Measurements from ENCODE around the gene TOGARAM2.

TOGARAM2 gene

GRCh38 chr2:28981016-28981441 is at the start of gene TOGARAM2:
Gene TOGARAM2, plus strand, starts transcription at chr2:28981298. Its CDS starts 13,537 bp downstream, at chr2:28994835.
- no peak for DNase-seq

- no peak for DNase-seq
Measured at GRCh38 chr2:28934769-28935168, 46.3 kb upstream of the TOGARAM2 start.

GRCh38 chr2:28941008-28941407 is 40.1 kb upstream of the TOGARAM2 start:
- DNase-seq, result no peak

- DNase-seq, result no peak
Measured at GRCh38 chr2:28944535-28945248, 36.4 kb upstream of the TOGARAM2 start.

- DNase-seq, result no peak
Measured at GRCh38 chr2:28948160-28948559, 32.9 kb upstream of the TOGARAM2 start.

- DNase-seq, result no peak
Measured at GRCh38 chr2:28949190-28949589, 31.9 kb upstream of the TOGARAM2 start.

- DNase-seq, result no peak
Measured at GRCh38 chr2:28949617-28950305, 31.3 kb upstream of the TOGARAM2 start.

GRCh38 chr2:28950941-28951630 is 30.0 kb upstream of the TOGARAM2 start:
- no peak for DNase-seq

GRCh38 chr2:28951910-28952835 is 28.9 kb upstream of the TOGARAM2 start:
- DNase-seq, result no peak

- no peak for DNase-seq
Measured at GRCh38 chr2:28952836-28953211, 28.3 kb upstream of the TOGARAM2 start.

- no peak for DNase-seq
Measured at GRCh38 chr2:28955467-28955866, 25.6 kb upstream of the TOGARAM2 start.

GRCh38 chr2:28956415-28956826 is 24.7 kb upstream of the TOGARAM2 start:
- DNase-seq, result peak; percentile 23

GRCh38 chr2:28956890-28957289 is 24.2 kb upstream of the TOGARAM2 start:
- DNase-seq, result no peak

GRCh38 chr2:28958689-28959088 is 22.4 kb upstream of the TOGARAM2 start:
- DNase-seq, result peak; percentile 76

GRCh38 chr2:28960401-28960800 is 20.7 kb upstream of the TOGARAM2 start:
- no peak for DNase-seq

- DNase-seq, result no peak
Measured at GRCh38 chr2:28962505-28962904, 18.6 kb upstream of the TOGARAM2 start.

GRCh38 chr2:28970464-28971160 is 10.5 kb upstream of the TOGARAM2 start:
- DNase-seq, result no peak

- DNase-seq, result peak; percentile 8
Measured at GRCh38 chr2:28972778-28973335, 8.2 kb upstream of the TOGARAM2 start.

- DNase-seq, result no peak
Measured at GRCh38 chr2:28974252-28974651, 6.8 kb upstream of the TOGARAM2 start.

- no peak for DNase-seq
Measured at GRCh38 chr2:28975671-28976070, 5.4 kb upstream of the TOGARAM2 start.

GRCh38 chr2:28976584-28976983 is 4.5 kb upstream of the TOGARAM2 start:
- DNase-seq, result no peak
